Lower lobe of right lung (tissue), 2 donors: ENCODE results near the gene PDE4B. TPM values are rescaled to one million over a fixed set of nuclear protein-coding genes. Genes with fewer than 3 reads are reported as not detected.
"Not testable (repeated sequence)": the region's sequence is repeated elsewhere in the genome, so short reads cannot be mapped to it uniquely, and the experiment has no call there.

Experiments used
- ATAC-seq, 2 donors: fragments of 200-7000 bp; cut with Tn5 transposase; one replicate each; pipeline ENCODE4 v1.9.1; 2020 to 2022; ENCODE audit warnings: mild to moderate bottlenecking in 2 of 2, moderate library complexity in 2 of 2
- DNase-seq: peaks from one replicate; pipeline ENCODE4 v3.0.0-alpha.2; 2020
- H3K27ac ChIP-seq: fragments of 200-600 bp; one replicate; pipeline ENCODE4 v1.8.0; 2022
- H3K27me3 ChIP-seq: fragments of 200-600 bp; one replicate; pipeline ENCODE4 v1.8.0; 2022; ENCODE audit warnings: low read depth
- H3K36me3 ChIP-seq: fragments of 200-600 bp; one replicate; pipeline ENCODE4 v1.8.0; 2022; ENCODE audit warnings: mild to moderate bottlenecking
- H3K4me1 ChIP-seq: fragments of 200-600 bp; one replicate; pipeline ENCODE4 v1.8.0; 2022
- H3K4me3 ChIP-seq: fragments of 200-600 bp; one replicate; pipeline ENCODE4 v1.8.0; 2022; ENCODE audit warnings: mild to moderate bottlenecking
- H3K9me3 ChIP-seq: fragments of 200-600 bp; one replicate; pipeline ENCODE4 v1.8.0; 2022
- intact Hi-C: fragments of 100-400 bp; cut with DNase I; formaldehyde crosslinking; loops from one replicate; pipeline ENCODE4 v1.11.0; 2022
- total RNA-seq: library from RNA; stranded (reverse); fragmentation: NEBNext Ultra II Directional; extraction: Animal tissue kit (Norgen Biotek cat#: 25700); gene quantifications from one replicate; pipeline ENCODE4 v1.2.1, GENCODE V29; 2021
- TF ChIP-seq, protein P1 (sequence below): fragments of 200-600 bp; IDR thresholded peaks from one replicate; pipeline ENCODE4 v1.8.0; 2022; ENCODE audit warnings: antibody characterized with exemption, mild to moderate bottlenecking
- donor health status: DM: no; HTN: yes; CAD: no; lungs with severe emphysema.

The PDE4B gene
- total RNA-seq, 1 donor from 2014 or later = 26.9 TPM

DNA sequence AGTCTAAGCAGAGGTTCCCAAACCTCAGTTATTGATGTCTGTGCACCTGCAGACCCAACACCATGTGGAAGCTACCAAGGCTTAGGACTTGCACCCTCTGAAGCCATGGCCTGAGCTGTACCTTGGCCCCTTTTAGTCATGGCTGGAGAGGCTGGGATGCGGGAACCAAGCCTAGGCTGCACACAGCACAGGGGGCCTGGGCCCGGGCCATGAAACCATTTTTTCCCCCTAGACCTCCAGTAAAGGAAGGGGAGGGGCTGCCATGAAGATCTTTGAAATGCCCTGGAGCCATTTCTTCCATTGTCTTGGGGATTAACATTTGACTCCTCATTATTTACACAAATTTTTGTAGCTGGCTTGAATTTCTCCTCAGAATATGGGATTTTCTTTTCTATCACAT is 265.9 kb downstream of the PDE4B start:
- no peak overlapping the region for H3K27ac ChIP-seq
- no peaks in the 10 kb centered on the region for H3K36me3 ChIP-seq
- ATAC-seq = no peak
- H3K4me1 ChIP-seq = no peaks in the 10 kb centered on the region
- intact Hi-C loops = no loop called here
- H3K9me3 ChIP-seq = no peaks in the 10 kb centered on the region
- no peaks in the 10 kb centered on the region for H3K27me3 ChIP-seq
- DNase-seq = no peak
- TF ChIP-seq, protein P1, sequence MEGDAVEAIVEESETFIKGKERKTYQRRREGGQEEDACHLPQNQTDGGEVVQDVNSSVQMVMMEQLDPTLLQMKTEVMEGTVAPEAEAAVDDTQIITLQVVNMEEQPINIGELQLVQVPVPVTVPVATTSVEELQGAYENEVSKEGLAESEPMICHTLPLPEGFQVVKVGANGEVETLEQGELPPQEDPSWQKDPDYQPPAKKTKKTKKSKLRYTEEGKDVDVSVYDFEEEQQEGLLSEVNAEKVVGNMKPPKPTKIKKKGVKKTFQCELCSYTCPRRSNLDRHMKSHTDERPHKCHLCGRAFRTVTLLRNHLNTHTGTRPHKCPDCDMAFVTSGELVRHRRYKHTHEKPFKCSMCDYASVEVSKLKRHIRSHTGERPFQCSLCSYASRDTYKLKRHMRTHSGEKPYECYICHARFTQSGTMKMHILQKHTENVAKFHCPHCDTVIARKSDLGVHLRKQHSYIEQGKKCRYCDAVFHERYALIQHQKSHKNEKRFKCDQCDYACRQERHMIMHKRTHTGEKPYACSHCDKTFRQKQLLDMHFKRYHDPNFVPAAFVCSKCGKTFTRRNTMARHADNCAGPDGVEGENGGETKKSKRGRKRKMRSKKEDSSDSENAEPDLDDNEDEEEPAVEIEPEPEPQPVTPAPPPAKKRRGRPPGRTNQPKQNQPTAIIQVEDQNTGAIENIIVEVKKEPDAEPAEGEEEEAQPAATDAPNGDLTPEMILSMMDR = no peak
- H3K4me3 ChIP-seq = no peak overlapping the region

DNA sequence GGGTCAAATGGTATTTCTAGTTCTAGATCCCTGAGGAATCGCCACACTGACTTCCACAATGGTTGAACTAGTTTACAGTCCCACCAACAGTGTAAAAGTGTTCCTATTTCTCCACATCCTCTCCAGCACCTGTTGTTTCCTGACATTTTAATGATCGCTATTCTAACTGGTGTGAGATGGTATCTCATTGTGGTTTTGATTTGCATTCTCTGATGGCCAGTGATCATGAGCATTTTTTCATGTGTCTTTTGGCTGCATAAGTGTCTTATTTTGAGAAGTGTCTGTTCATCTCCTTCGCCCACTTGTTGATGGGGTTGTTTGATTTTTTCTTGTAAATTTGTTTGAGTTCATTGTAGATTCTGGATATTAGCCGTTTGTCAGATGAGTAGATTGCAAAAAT is 274.5 kb downstream of the PDE4B start:
- intact Hi-C loops, ATAC-seq: not testable (repeated sequence)

DNA sequence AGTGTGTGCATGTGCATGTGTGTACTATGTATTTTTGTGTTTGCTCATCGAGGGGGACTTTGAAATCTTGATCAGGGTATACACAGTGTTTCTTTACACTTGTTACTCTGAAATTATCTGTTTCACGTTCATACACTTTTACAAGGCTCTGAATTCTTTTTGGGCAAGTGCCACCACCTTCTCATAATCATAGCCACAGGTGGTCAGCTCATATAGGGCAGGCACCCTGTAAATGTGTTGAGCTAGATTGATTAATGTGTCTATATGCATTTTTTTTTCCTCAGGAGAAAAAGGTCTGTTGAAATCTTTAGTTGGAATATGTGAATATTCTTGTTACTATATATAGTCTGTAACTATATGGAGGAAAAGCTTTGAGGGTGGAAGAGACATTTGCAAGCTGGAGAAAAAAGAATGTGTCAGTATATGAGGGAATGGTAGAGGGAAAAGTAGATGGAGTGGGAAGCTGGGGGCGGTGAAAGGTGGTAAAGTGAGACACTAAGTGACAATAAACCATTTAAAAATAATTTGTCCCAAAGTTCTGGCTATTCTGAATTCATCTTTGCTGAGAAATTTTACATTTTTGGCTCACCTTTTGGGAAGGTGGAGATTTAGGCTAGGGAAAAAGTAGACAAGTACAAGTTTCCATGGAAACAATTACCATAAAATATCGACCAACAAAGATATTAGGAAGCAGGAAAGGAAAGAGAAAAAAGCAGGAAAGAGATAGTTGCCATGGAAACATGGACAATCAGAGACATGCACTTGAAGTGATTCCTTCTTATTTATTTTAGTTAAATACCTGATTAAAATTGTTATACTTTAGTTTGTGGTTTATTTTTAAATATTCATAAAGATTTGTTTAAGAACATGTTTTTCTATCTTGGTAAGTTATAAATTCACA is 277.5 kb downstream of the PDE4B start:
- H3K4me3 ChIP-seq = no peak overlapping the region
- TF ChIP-seq, protein P1 = no peak
- H3K4me1 ChIP-seq = no peaks in the 10 kb centered on the region
- H3K36me3 ChIP-seq = no peaks in the 10 kb centered on the region
- no peak for DNase-seq
- no peaks in the 10 kb centered on the region for H3K9me3 ChIP-seq
- H3K27me3 ChIP-seq = no peaks in the 10 kb centered on the region
- ATAC-seq = no peak
- H3K27ac ChIP-seq = no peak overlapping the region
- intact Hi-C loops = no loop called here

More for the DNA sequence above, 274.5 kb downstream of the PDE4B start:
- not testable (repeated sequence) for H3K27ac ChIP-seq, DNase-seq, H3K4me3 ChIP-seq, H3K9me3 ChIP-seq, H3K4me1 ChIP-seq, H3K27me3 ChIP-seq, H3K36me3 ChIP-seq

DNA sequence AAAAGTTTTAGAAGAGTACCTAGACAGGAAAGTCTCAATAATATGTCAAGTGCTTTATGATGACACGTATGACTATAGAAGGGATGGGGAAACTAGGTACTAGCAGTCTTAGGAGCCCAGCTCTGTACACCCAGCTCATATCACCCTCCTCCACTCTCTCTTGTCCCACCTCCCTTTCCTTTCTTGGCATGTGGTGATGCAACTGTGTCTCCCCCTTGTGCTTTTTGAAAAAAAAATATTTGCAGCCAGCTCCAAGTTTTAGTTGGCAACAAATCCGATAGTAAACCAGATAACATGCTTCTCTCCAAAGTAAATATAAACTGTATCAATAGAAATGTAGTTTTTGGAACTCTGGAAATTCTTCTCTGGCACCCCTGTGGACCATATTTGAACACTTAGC is 280.7 kb downstream of the PDE4B start:
- TF ChIP-seq, protein P1 = no peak
- H3K36me3 ChIP-seq = no peaks in the 10 kb centered on the region
- H3K27me3 ChIP-seq = no peaks in the 10 kb centered on the region
- DNase-seq (no peak), ATAC-seq (no peak)
- H3K9me3 ChIP-seq = no peaks in the 10 kb centered on the region
- no peak overlapping the region for H3K4me3 ChIP-seq
- no peaks in the 10 kb centered on the region for H3K4me1 ChIP-seq
- H3K27ac ChIP-seq = no peak overlapping the region
- intact Hi-C loops = no loop called here

DNA sequence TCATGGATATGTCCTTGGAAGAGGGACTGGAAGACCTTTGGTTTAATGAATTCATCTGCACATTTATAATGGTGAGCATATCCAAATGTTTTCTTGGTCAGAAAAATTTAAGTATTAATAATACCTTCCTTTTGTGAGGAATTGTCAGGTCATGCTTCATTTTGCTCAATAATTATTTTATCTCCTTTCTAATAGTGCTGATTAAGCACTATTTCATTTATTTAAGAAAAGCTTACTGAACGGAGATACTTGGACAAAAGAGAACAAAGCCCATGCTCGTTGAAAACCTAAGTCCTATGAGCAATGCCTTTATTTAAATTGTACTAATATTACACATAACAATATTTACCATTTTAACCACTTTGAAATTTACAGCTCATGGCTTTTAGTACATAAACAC is 281.5 kb downstream of the PDE4B start:
- Histone ChIP-seq H3K4me3 (no peak overlapping the region), H3K4me1 (no peaks in the 10 kb centered on the region), H3K36me3 (no peaks in the 10 kb centered on the region), H3K27me3 (no peaks in the 10 kb centered on the region), H3K9me3 (no peaks in the 10 kb centered on the region), H3K27ac (no peak overlapping the region)
- DNase-seq (no peak), ATAC-seq (no peak)
- TF ChIP-seq, protein P1 = no peak
- intact Hi-C loops = no loop called here

DNA sequence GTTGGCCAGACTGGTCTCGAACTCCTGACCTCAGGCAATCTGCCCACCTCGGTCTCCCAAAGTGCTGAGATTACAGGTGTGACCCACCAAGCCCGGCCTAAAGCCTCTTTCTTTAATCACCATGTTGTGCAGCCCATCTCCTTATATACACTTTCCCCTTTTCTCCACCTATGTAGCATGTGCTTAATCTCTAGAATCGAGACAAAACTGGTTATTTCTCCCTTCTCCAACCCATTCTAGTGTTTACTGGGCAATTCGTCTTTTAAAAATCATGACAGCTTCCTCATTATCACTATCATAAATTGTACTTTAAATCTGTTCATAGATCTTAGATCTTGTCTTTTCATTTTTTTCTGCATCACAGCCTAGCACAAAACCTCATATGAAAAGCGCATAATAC is 285.7 kb downstream of the PDE4B start:
- TF ChIP-seq, protein P1 = no peak
- Histone ChIP-seq H3K36me3 (no peaks in the 10 kb centered on the region), H3K27me3 (no peaks in the 10 kb centered on the region), H3K9me3 (no peaks in the 10 kb centered on the region), H3K4me3 (no peak overlapping the region), H3K4me1 (no peaks in the 10 kb centered on the region), H3K27ac (no peak overlapping the region)
- DNase-seq (no peak), ATAC-seq (no peak)
- intact Hi-C loops = no loop called here
